AG20443 (cell line): ENCODE results near the gene SATB1.

Experiments used
- DNase-seq: peaks from one replicate; pipeline ENCODE4 v3.0.0; 2012; ENCODE audit warnings: low spot score, mixed read lengths

SATB1 gene

GRCh38 chr3:18401300-18401961 lies 23.7 kb downstream of the SATB1 start:
- DNase-seq = no peak

GRCh38 chr3:18398448-18398847 lies 26.7 kb downstream of the SATB1 start:
- no peak for DNase-seq

GRCh38 chr3:18396428-18396827 lies 28.7 kb downstream of the SATB1 start:
- no peak for DNase-seq

GRCh38 chr3:18394384-18394995 lies 30.6 kb downstream of the SATB1 start:
- DNase-seq = no peak

- no peak for DNase-seq
Measured at GRCh38 chr3:18393906-18394305, 31.2 kb downstream of the SATB1 start.

GRCh38 chr3:18390024-18390660 lies 35.0 kb downstream of the SATB1 start:
- DNase-seq = no peak

- peak; percentile 10 for DNase-seq
Measured at GRCh38 chr3:18389108-18389733, 35.9 kb downstream of the SATB1 start.

GRCh38 chr3:18386274-18386890 lies 38.8 kb downstream of the SATB1 start:
- DNase-seq = no peak

GRCh38 chr3:18385706-18386105 lies 39.4 kb downstream of the SATB1 start:
- DNase-seq = no peak

- no peak for DNase-seq
Measured at GRCh38 chr3:18382760-18383369, 42.3 kb downstream of the SATB1 start.

- no peak for DNase-seq
Measured at GRCh38 chr3:18379647-18380046, 45.5 kb downstream of the SATB1 start.

GRCh38 chr3:18378218-18378617 lies 46.9 kb downstream of the SATB1 start:
- DNase-seq = no peak

GRCh38 chr3:18376682-18377081 lies 48.5 kb downstream of the SATB1 start:
- no peak for DNase-seq

- DNase-seq = no peak
Measured at GRCh38 chr3:18372786-18373405, 52.2 kb downstream of the SATB1 start.

- DNase-seq = no peak
Measured at GRCh38 chr3:18370672-18371071, 54.5 kb downstream of the SATB1 start.

- DNase-seq = no peak
Measured at GRCh38 chr3:18369551-18370185, 55.5 kb downstream of the SATB1 start.

GRCh38 chr3:18366258-18366657 lies 58.9 kb downstream of the SATB1 start:
- DNase-seq = no peak

- no peak for DNase-seq
Measured at GRCh38 chr3:18363338-18363737, 61.8 kb downstream of the SATB1 start.

- no peak for DNase-seq
Measured at GRCh38 chr3:18357747-18358146, 67.4 kb downstream of the SATB1 start.

- no peak for DNase-seq
Measured at GRCh38 chr3:18355832-18356231, 69.3 kb downstream of the SATB1 start.

GRCh38 chr3:18354701-18355100 lies 70.4 kb downstream of the SATB1 start:
- DNase-seq = no peak
